H1 (cell line): ENCODE data around the gene DCHS1. TPM values are rescaled to one million over a fixed set of nuclear protein-coding genes. Genes with fewer than 3 reads are reported as not detected.

Source experiments
- CTCF ChIA-PET: fragments of 300-600 bp; sonication (Branson Sonifier 250); formaldehyde crosslinking; loops from one replicate; lab custom pipeline; 2021; ENCODE audit not compliant: partially characterized antibody; lab: Charles Lee
- POLR2A ChIA-PET: fragments of 300-600 bp; sonication (Branson Sonifier 250); formaldehyde crosslinking; loops from one replicate; lab custom pipeline; 2021; ENCODE audit warnings: inconsistent platforms; ENCODE audit not compliant: partially characterized antibody; lab: Charles Lee
- DNase-seq, 2 experiments: peaks; one replicate each; pipeline versions ENCODE4 v3.0.0 to v3.0.0-alpha.2; 2010 to 2022; ENCODE audit warnings: low spot score in 2 of 2, low read depth in 1 of 2, mixed read lengths in 1 of 2
- FAIRE-seq: peaks from 2 replicates; lab custom pipeline; 2011; peaks lifted over from hg19 to GRCh38; lab: Jason Lieb, UNC
- H2AFZ ChIP-seq: 2 replicates; pipeline ENCODE4 v1.8.1; 2012; ENCODE audit warnings: low read length, inconsistent platforms
- H2AK5ac ChIP-seq: 2 replicates; pipeline ENCODE4 v1.6.1; 2013; ENCODE audit warnings: low read depth, low read length
- H2BK120ac ChIP-seq: replicated peaks from 2 replicates; pipeline ENCODE3; 2013; ENCODE audit warnings: low read depth, low read length, inconsistent platforms
- H2BK12ac ChIP-seq: 2 replicates; pipeline ENCODE4 v1.6.1; 2013; ENCODE audit warnings: low read depth, low read length
- H2BK15ac ChIP-seq: 2 replicates; pipeline ENCODE4 v1.6.1; 2013; ENCODE audit warnings: low read length
- H2BK20ac ChIP-seq: 2 replicates; pipeline ENCODE4 v1.6.1; 2013; ENCODE audit warnings: low read length
- H2BK5ac ChIP-seq: 2 replicates; pipeline ENCODE4 v1.6.1; 2013; ENCODE audit warnings: low read depth, low read length
- H3K14ac ChIP-seq: 2 replicates; pipeline ENCODE4 v1.6.1; 2013; ENCODE audit warnings: inconsistent platforms; ENCODE audit not compliant: insufficient read length
- H3K18ac ChIP-seq: 2 replicates; pipeline ENCODE4 v1.6.1; 2013; ENCODE audit warnings: low read length; ENCODE audit errors: extremely low read depth
- H3K23ac ChIP-seq: 2 replicates; pipeline ENCODE4 v1.6.1; 2013; ENCODE audit warnings: inconsistent platforms; ENCODE audit not compliant: insufficient read length
- H3K23me2 ChIP-seq: 2 replicates; pipeline ENCODE4 v1.6.1; 2013; ENCODE audit warnings: low read depth, low read length
- H3K27ac ChIP-seq: 2 replicates; pipeline ENCODE4 v1.6.1; 2011; ENCODE audit warnings: low read depth, low read length, inconsistent platforms
- H3K27me3 ChIP-seq, 4 experiments: replicated peaks in 1 of 4; 1 replicate in 1 of 4; 2 replicates in 3 of 4; pipeline versions ENCODE4 v1.6.1 to v1.8.1; 2011 to 2013; ENCODE audit warnings: low read length in 3 of 4, mild to moderate bottlenecking in 3 of 4, inconsistent platforms in 2 of 4, mixed read lengths in 2 of 4, moderate library complexity in 1 of 4; ENCODE audit not compliant: control insufficient read depth in 3 of 4, insufficient read depth in 3 of 4; ENCODE audit errors: extremely low read depth in 1 of 4
- H3K36me3 ChIP-seq, 4 experiments: 2 replicates each; pipeline versions ENCODE4 v1.6.1 to v1.8.1; 2011 to 2013; ENCODE audit warnings: mild to moderate bottlenecking in 4 of 4, low read length in 3 of 4, moderate library complexity in 2 of 4, control low read depth in 1 of 4, inconsistent platforms in 1 of 4; ENCODE audit not compliant: insufficient read depth in 4 of 4, control insufficient read depth in 2 of 4
- H3K4ac ChIP-seq: replicated peaks from 2 replicates; pipeline ENCODE3; 2013; ENCODE audit warnings: low read length, low read depth, mixed read lengths, inconsistent platforms; ENCODE audit not compliant: insufficient read length
- H3K4me1 ChIP-seq, 4 experiments: replicated peaks in 1 of 4; 1 replicate in 1 of 4; 2 replicates in 3 of 4; pipeline versions ENCODE4 v1.6.1 to v1.8.1; 2011 to 2013; ENCODE audit warnings: low read length in 3 of 4, inconsistent platforms in 2 of 4, mixed read lengths in 1 of 4; ENCODE audit not compliant: insufficient read depth in 4 of 4, control insufficient read depth in 3 of 4
- H3K4me2 ChIP-seq, 2 experiments: 2 replicates each; pipeline versions ENCODE4 v1.6.1 to v1.8.1; 2011 to 2013; ENCODE audit warnings: low read depth in 2 of 2, low read length in 2 of 2, control low read depth in 1 of 2, inconsistent platforms in 1 of 2, mild to moderate bottlenecking in 1 of 2; ENCODE audit not compliant: insufficient read depth in 1 of 2
- H3K4me3 ChIP-seq, 4 experiments: fragments of 200-600, 300-600 bp in 1 of 4; sonication (generic), shearing (Covaris generic), sonication (Bioruptor Twin) in 1 of 4; 2 replicates each; pipeline versions ENCODE4 v1.5.1 to v1.8.1; 2011 to 2016; ENCODE audit warnings: low read length in 4 of 4, low read depth in 3 of 4, control low read depth in 2 of 4, inconsistent platforms in 2 of 4, mild to moderate bottlenecking in 2 of 4, mixed read lengths in 1 of 4, moderate library complexity in 1 of 4; ENCODE audit not compliant: insufficient read depth in 2 of 4; ENCODE audit errors: extremely low read depth in 1 of 4
- H3K56ac ChIP-seq: replicated peaks from 2 replicates; pipeline ENCODE3; 2013; ENCODE audit warnings: low read depth, mild to moderate bottlenecking, mixed read lengths, low read length, inconsistent platforms; ENCODE audit not compliant: insufficient read length
- H3K79me1 ChIP-seq: 2 replicates; pipeline ENCODE4 v1.6.1; 2013; ENCODE audit warnings: low read depth, low read length, control low read depth
- H3K79me2 ChIP-seq, 2 experiments: 2 replicates each; pipeline versions ENCODE4 v1.6.1 to v1.8.1; 2012 to 2013; ENCODE audit warnings: low read length in 2 of 2, mild to moderate bottlenecking in 2 of 2, inconsistent platforms in 1 of 2; ENCODE audit not compliant: insufficient read depth in 2 of 2, control insufficient read depth in 1 of 2
- H3K9ac ChIP-seq, 4 experiments: replicated peaks in 1 of 4; 1 replicate in 1 of 4; 2 replicates in 3 of 4; pipeline versions ENCODE4 v1.6.1 to v1.8.1; 2011 to 2013; ENCODE audit warnings: low read depth in 3 of 4, low read length in 3 of 4, control low read depth in 2 of 4, mild to moderate bottlenecking in 2 of 4, moderate library complexity in 2 of 4, inconsistent platforms in 1 of 4; ENCODE audit errors: extremely low read depth in 1 of 4
- H3K9me3 ChIP-seq, 2 experiments: 2 replicates each; pipeline versions ENCODE4 v1.6.1 to v1.8.1; 2012 to 2013; ENCODE audit warnings: mild to moderate bottlenecking in 2 of 2, moderate library complexity in 2 of 2, control low read depth in 1 of 2, inconsistent platforms in 1 of 2, low read depth in 1 of 2, low read length in 1 of 2, mixed read lengths in 1 of 2; ENCODE audit not compliant: insufficient read depth in 2 of 2
- H4K20me1 ChIP-seq, 2 experiments: replicated peaks in 1 of 2; 2 replicates each; pipeline versions ENCODE3 to v1.8.1; 2011 to 2013; ENCODE audit warnings: inconsistent platforms in 2 of 2, low read length in 2 of 2, mild to moderate bottlenecking in 1 of 2; ENCODE audit not compliant: insufficient read depth in 2 of 2, control insufficient read depth in 1 of 2
- H4K5ac ChIP-seq: 2 replicates; pipeline ENCODE4 v1.6.1; 2013; ENCODE audit warnings: low read length, low read depth, mixed read lengths, inconsistent platforms; ENCODE audit not compliant: insufficient read length
- H4K8ac ChIP-seq: 2 replicates; pipeline ENCODE4 v1.8.0; 2013; ENCODE audit warnings: mild to moderate bottlenecking, moderate library complexity, low read length, inconsistent platforms; ENCODE audit not compliant: insufficient read depth; ENCODE audit errors: extremely low read depth
- H4K91ac ChIP-seq: replicated peaks from 2 replicates; pipeline ENCODE3; 2013; ENCODE audit warnings: low read length, mixed read lengths, inconsistent platforms; ENCODE audit not compliant: insufficient read length
- JUN ChIP-seq: IDR thresholded peaks from 2 replicates; pipeline ENCODE4 v1.6.1; 2011; ENCODE audit warnings: low read depth, mild to moderate bottlenecking, improper control_type of control experiment, low read length
- NRF1 ChIP-seq: IDR thresholded peaks from 2 replicates; pipeline ENCODE4 v1.6.1; 2011; ENCODE audit warnings: mild to moderate bottlenecking, low read depth, low read length, improper control_type of control experiment
- RFX5 ChIP-seq: IDR thresholded peaks from 2 replicates; pipeline ENCODE4 v1.6.1; 2011; ENCODE audit warnings: low read depth, low read length, improper control_type of control experiment, borderline replicate concordance
- SIRT6 ChIP-seq: IDR thresholded peaks from one replicate; pipeline ENCODE4 v1.7.1; 2012; ENCODE audit warnings: low read length, inconsistent platforms
- SRF ChIP-seq: IDR thresholded peaks from 2 replicates; pipeline ENCODE4 v1.6.1; 2011; ENCODE audit warnings: mild to moderate bottlenecking, low read depth, low read length, moderate library complexity
- TEAD4 ChIP-seq: IDR thresholded peaks from 2 replicates; pipeline ENCODE4 v1.6.1; 2012; ENCODE audit warnings: low read depth, low read length, inconsistent platforms, mixed read lengths
- ZNF274 ChIP-seq: IDR thresholded peaks from 2 replicates; pipeline ENCODE4 v1.7.0; 2012; ENCODE audit warnings: low read length, borderline replicate concordance; ENCODE audit errors: extremely low read depth
- WGBS, 2 experiments: shearing (Covaris generic) in 1 of 2; methylation state at CpG; one replicate each; pipeline versions ENCODE4 v1.1.6 to v1.1.7; 2013 to 2015; ENCODE audit warnings: low lambda C conversion rate in 2 of 2, mixed read lengths in 2 of 2, inconsistent platforms in 1 of 2, low coverage in 1 of 2, missing lambda C conversion rate in 1 of 2; ENCODE audit not compliant: insufficient replicate concordance in 2 of 2, insufficient coverage in 1 of 2, insufficient read length in 1 of 2; ENCODE audit errors: extremely low coverage in 1 of 2, missing lambda C conversion rate in 1 of 2; 5-methylcytosine and 5-hydroxymethylcytosine counted together
- polyA plus RNA-seq, 7 experiments: library from polyadenylated mRNA; depleted of rRNA in 3 of 7; stranded (reverse) in 5 of 7; unstranded in 2 of 7; fragments of >200 nt in 5 of 7; fragments of 200-250 nt in 2 of 7; gene quantifications; 1 replicate in 5 of 7; 2 replicates in 1 of 7; 4 replicates in 1 of 7; pipeline versions ENCODE4 v1.2.1 to v1.2.3, GENCODE V29; 2011 to 2013; ENCODE audit warnings: missing spikeins in 2 of 7, mixed read lengths in 2 of 7
- total RNA-seq: library from RNA; stranded (reverse); fragmentation: NEBNext Ultra II Directional; extraction: Animal tissue kit (Norgen Biotek cat#: 25700); gene quantifications from 2 replicates; pipeline ENCODE4 v1.2.1, GENCODE V29; 2021
- TF ChIP-seq, protein P1 (sequence below), 3 experiments: IDR thresholded peaks; 1 replicate in 2 of 3; 2 replicates in 1 of 3; pipeline versions ENCODE4 v1.5.1 to v1.6.1; 2011; ENCODE audit warnings: low read length in 3 of 3, mild to moderate bottlenecking in 3 of 3, inconsistent platforms in 2 of 3, low read depth in 1 of 3, moderate library complexity in 1 of 3; ENCODE audit not compliant: insufficient read depth in 1 of 3; ENCODE audit errors: control extremely low read depth in 1 of 3
- TF ChIP-seq, protein P2 (sequence below): IDR thresholded peaks from 2 replicates; pipeline ENCODE4 v1.6.1; 2012; ENCODE audit warnings: inconsistent platforms
- TF ChIP-seq, protein P3 (sequence below): IDR thresholded peaks from 2 replicates; pipeline ENCODE4 v1.6.1; 2011; ENCODE audit warnings: low read length, improper control_type of control experiment

The DCHS1 gene
- total and polyA plus RNA-seq, 2 of the 8 experiments (the other 6 are each of a cell fraction or from before 2014, with no cell fraction given) = 8.2 to 10.5 TPM

DNA sequence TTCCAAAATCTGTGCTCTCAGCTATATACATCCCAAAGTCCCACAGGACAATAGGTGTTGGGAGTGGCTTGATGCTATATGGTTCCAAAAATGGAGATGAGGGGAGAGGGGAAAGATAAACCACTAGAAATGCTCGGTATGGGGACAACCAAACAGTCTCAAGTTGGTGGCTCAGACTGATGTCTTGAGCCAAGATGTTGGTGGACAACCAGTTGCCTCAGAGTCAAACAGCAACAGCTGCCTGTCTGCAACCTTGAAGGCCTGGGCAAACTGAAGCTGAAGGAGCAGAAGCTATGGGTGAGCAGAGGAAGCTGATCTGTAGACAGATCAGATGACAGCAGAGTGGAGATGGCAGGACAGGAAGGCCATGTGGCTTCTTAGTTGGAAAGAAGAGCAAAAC is 56.2 kb downstream of the DCHS1 start:
- ChIA-PET POLR2A (interaction anchor here (1.2 to 2.7 kb wide), 2 partner anchors 8 to 13 kb away, joined by 3 to 9 read pairs; partner anchors contain the start of gene TAF10), CTCF (interaction anchor here (0.6 to 1.6 kb wide), 3 partner anchors 12 to 158 kb away, joined by 3 to 5 read pairs (median 5); partner anchors contain the start of gene TAF10)
- H2BK20ac ChIP-seq = no peak overlapping the region
- peaks cover 15% of the 10 kb centered on the region for H3K23me2 ChIP-seq
- H3K79me2 ChIP-seq = peaks cover 3 to 17% of the 10 kb centered on the region in 2 experiments
- H4K5ac ChIP-seq = no peak overlapping the region
- no peak overlapping the region for H3K18ac ChIP-seq
- H3K4me1 ChIP-seq = peaks cover 0 to 4% (median 2%) of the 10 kb centered on the region in 4 experiments; a peak in 3 of 7 replicates
- DNase-seq = no peak
- H3K14ac ChIP-seq = no peak overlapping the region
- H3K9ac ChIP-seq = no peak overlapping the region
- H3K4me2 ChIP-seq = no peak overlapping the region
- H3K9me3 ChIP-seq = no peaks in the 10 kb centered on the region
- no peaks in the 10 kb centered on the region for H3K27me3 ChIP-seq
- H3K23ac ChIP-seq = no peak overlapping the region
- no peak overlapping the region for H4K91ac ChIP-seq
- FAIRE-seq = no peak
- no peak overlapping the region for H3K4me3 ChIP-seq
- no peak overlapping the region for H2BK12ac ChIP-seq
- peaks cover 0 to 10% of the 10 kb centered on the region in 2 experiments for H4K20me1 ChIP-seq
- no peak overlapping the region for H3K27ac ChIP-seq
- no peak overlapping the region for H3K56ac ChIP-seq
- no peak overlapping the region for H2BK15ac ChIP-seq
- H3K79me1 ChIP-seq = peaks cover 7% of the 10 kb centered on the region
- peaks cover 3 to 22% (median 9%) of the 10 kb centered on the region in 4 experiments; a peak in 7 of 8 replicates for H3K36me3 ChIP-seq
- no peak overlapping the region for H4K8ac ChIP-seq
- H2AK5ac ChIP-seq = no peak overlapping the region
- H2AFZ ChIP-seq = no peak overlapping the region
- no peak overlapping the region for H3K4ac ChIP-seq
- 100% methylated on average over 1 of the region's 1 CpG; no CpG with 5 or more reads in 1 of the 2 experiments for WGBS, 2 experiments
- H2BK5ac ChIP-seq = no peak overlapping the region
- H2BK120ac ChIP-seq = no peak overlapping the region
- TF ChIP-seq NRF1 (no peak), SRF (no peak), RFX5 (no peak), JUN (no peak), TEAD4 (no peak), SIRT6 (no peak), ZNF274 (no peak)
- TF ChIP-seq, protein P1, sequence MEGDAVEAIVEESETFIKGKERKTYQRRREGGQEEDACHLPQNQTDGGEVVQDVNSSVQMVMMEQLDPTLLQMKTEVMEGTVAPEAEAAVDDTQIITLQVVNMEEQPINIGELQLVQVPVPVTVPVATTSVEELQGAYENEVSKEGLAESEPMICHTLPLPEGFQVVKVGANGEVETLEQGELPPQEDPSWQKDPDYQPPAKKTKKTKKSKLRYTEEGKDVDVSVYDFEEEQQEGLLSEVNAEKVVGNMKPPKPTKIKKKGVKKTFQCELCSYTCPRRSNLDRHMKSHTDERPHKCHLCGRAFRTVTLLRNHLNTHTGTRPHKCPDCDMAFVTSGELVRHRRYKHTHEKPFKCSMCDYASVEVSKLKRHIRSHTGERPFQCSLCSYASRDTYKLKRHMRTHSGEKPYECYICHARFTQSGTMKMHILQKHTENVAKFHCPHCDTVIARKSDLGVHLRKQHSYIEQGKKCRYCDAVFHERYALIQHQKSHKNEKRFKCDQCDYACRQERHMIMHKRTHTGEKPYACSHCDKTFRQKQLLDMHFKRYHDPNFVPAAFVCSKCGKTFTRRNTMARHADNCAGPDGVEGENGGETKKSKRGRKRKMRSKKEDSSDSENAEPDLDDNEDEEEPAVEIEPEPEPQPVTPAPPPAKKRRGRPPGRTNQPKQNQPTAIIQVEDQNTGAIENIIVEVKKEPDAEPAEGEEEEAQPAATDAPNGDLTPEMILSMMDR (IDR thresholded peaks at IDR 0.05; ENCODE audit: control extremely low read depth in 1 of 3, insufficient read depth in 1 of 3, low read depth in 1 of 3, low read length in 3 of 3) = no peak
- TF ChIP-seq, protein P2, sequence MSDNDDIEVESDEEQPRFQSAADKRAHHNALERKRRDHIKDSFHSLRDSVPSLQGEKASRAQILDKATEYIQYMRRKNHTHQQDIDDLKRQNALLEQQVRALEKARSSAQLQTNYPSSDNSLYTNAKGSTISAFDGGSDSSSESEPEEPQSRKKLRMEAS = no peak
- TF ChIP-seq, protein P3, sequence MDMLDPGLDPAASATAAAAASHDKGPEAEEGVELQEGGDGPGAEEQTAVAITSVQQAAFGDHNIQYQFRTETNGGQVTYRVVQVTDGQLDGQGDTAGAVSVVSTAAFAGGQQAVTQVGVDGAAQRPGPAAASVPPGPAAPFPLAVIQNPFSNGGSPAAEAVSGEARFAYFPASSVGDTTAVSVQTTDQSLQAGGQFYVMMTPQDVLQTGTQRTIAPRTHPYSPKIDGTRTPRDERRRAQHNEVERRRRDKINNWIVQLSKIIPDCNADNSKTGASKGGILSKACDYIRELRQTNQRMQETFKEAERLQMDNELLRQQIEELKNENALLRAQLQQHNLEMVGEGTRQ = no peak
